HEK293 (cell line): ENCODE data around the gene DNM1.

Experiments used
- REPIN1 ChIP-seq: fragments of 450-650 bp; formaldehyde crosslinking; IDR thresholded peaks from 2 replicates; pipeline ENCODE4 v1.5.1; 2017; ENCODE audit warnings: missing biosample characterization, missing genetic modification characterization, low read depth
- YY1 ChIP-seq: fragments of 450-650 bp; formaldehyde crosslinking; IDR thresholded peaks from 2 replicates; pipeline ENCODE4 v1.5.1; 2018; ENCODE audit warnings: missing biosample characterization, missing genetic modification characterization
- ZBTB1 ChIP-seq: fragments of 450-650 bp; formaldehyde crosslinking; IDR thresholded peaks from 2 replicates; pipeline ENCODE4 v1.5.1; 2016; ENCODE audit warnings: missing biosample characterization, missing genetic modification characterization
- ZNF121 ChIP-seq: fragments of 450-650 bp; formaldehyde crosslinking; IDR thresholded peaks from 2 replicates; pipeline ENCODE4 v1.5.1; 2016; ENCODE audit warnings: missing biosample characterization, missing genetic modification characterization
- ZNF596 ChIP-seq: fragments of 450-650 bp; IDR thresholded peaks from 2 replicates; pipeline ENCODE4 v1.5.0; 2018; ENCODE audit warnings: missing biosample characterization, mild to moderate bottlenecking, missing genetic modification characterization, moderate library complexity
- ZNF792 ChIP-seq: fragments of 450-650 bp; formaldehyde crosslinking; IDR thresholded peaks from 2 replicates; pipeline ENCODE4 v1.5.1; 2016; ENCODE audit warnings: missing biosample characterization, missing genetic modification characterization
- TF ChIP-seq, protein P1 (sequence below): fragments of 450-650 bp; formaldehyde crosslinking; IDR thresholded peaks from 2 replicates; pipeline ENCODE4 v1.5.1; 2016; ENCODE audit warnings: missing biosample characterization, missing genetic modification characterization
- TF ChIP-seq, protein P2 (sequence below): fragments of 450-650 bp; formaldehyde crosslinking; IDR thresholded peaks from 2 replicates; pipeline ENCODE4 v1.5.1; 2016; ENCODE audit warnings: missing biosample characterization, missing genetic modification characterization
- TF ChIP-seq, protein P3 (sequence below): fragments of 450-650 bp; formaldehyde crosslinking; IDR thresholded peaks from 2 replicates; pipeline ENCODE4 v1.5.1; 2016; ENCODE audit warnings: missing biosample characterization, missing genetic modification characterization
- TF ChIP-seq, protein P4 (sequence below): fragments of 450-650 bp; formaldehyde crosslinking; IDR thresholded peaks from 2 replicates; pipeline ENCODE4 v1.5.1; 2016; ENCODE audit warnings: missing biosample characterization, missing genetic modification characterization
- TF ChIP-seq, protein P5 (sequence below): fragments of 450-650 bp; formaldehyde crosslinking; IDR thresholded peaks from 2 replicates; pipeline ENCODE4 v1.5.1; 2016; ENCODE audit warnings: missing biosample characterization, missing genetic modification characterization, borderline replicate concordance

DNA sequence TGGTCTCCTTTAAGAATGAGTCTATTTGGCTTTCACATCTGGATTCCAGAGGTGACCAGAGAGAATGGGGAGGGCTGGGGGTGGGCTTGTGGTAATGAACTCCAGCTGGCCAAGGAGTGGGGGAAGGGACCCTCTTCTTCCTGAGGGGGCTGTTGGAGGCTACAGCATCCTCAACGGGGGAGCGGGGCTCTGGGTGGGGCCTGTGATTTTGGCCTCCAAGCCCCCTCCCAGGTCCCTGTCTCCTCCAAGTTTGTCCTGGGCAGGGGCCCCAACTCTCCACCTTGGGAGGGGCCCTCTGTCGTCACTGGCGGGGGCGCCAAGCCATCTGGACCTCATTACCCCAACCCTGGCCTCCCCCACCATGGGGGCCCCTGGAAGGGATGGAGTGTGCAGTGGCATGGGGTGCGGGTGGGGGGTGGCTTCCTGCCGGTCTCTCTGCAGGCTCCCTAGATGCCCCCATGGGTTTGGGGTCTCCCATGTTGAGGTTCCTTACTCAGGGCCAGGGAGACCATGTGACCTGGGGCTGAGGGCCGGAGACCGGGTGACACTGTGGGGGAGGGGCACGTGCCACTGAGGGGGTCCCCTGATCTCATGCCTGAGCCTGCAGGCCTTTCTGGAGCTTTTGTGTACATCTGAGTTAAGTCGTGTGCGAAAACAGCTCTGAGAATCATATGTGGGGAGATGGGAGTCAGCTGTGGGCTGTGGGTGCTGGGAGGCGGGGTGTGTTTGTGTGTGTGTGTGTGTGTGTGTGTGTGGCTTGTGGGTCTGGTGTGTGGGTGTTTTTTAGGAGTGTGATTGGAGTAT lies 40.2 kb downstream of the DNM1 start:
- TF ChIP-seq, protein P1, sequence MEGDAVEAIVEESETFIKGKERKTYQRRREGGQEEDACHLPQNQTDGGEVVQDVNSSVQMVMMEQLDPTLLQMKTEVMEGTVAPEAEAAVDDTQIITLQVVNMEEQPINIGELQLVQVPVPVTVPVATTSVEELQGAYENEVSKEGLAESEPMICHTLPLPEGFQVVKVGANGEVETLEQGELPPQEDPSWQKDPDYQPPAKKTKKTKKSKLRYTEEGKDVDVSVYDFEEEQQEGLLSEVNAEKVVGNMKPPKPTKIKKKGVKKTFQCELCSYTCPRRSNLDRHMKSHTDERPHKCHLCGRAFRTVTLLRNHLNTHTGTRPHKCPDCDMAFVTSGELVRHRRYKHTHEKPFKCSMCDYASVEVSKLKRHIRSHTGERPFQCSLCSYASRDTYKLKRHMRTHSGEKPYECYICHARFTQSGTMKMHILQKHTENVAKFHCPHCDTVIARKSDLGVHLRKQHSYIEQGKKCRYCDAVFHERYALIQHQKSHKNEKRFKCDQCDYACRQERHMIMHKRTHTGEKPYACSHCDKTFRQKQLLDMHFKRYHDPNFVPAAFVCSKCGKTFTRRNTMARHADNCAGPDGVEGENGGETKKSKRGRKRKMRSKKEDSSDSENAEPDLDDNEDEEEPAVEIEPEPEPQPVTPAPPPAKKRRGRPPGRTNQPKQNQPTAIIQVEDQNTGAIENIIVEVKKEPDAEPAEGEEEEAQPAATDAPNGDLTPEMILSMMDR (tag by site-specific recombination): no peak
- TF ChIP-seq, protein P2, sequence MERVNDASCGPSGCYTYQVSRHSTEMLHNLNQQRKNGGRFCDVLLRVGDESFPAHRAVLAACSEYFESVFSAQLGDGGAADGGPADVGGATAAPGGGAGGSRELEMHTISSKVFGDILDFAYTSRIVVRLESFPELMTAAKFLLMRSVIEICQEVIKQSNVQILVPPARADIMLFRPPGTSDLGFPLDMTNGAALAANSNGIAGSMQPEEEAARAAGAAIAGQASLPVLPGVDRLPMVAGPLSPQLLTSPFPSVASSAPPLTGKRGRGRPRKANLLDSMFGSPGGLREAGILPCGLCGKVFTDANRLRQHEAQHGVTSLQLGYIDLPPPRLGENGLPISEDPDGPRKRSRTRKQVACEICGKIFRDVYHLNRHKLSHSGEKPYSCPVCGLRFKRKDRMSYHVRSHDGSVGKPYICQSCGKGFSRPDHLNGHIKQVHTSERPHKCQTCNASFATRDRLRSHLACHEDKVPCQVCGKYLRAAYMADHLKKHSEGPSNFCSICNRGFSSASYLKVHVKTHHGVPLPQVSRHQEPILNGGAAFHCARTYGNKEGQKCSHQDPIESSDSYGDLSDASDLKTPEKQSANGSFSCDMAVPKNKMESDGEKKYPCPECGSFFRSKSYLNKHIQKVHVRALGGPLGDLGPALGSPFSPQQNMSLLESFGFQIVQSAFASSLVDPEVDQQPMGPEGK (tag by site-specific recombination): no peak
- no peak for TF ChIP-seq ZNF596 (tag by site-specific recombination)
- no peak for TF ChIP-seq YY1 (tag by site-specific recombination)
- TF ChIP-seq, protein P3, sequence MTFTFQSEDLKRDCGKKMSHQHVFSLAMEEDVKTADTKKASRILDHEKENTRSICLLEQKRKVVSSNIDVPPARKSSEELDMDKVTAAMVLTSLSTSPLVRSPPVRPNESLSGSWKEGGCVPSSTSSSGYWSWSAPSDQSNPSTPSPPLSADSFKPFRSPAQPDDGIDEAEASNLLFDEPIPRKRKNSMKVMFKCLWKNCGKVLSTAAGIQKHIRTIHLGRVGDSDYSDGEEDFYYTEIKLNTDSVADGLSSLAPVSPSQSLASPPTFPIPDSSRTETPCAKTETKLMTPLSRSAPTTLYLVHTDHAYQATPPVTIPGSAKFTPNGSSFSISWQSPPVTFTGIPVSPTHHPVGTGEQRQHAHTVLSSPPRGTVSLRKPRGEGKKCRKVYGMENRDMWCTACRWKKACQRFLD: no peak
- TF ChIP-seq, protein P4, sequence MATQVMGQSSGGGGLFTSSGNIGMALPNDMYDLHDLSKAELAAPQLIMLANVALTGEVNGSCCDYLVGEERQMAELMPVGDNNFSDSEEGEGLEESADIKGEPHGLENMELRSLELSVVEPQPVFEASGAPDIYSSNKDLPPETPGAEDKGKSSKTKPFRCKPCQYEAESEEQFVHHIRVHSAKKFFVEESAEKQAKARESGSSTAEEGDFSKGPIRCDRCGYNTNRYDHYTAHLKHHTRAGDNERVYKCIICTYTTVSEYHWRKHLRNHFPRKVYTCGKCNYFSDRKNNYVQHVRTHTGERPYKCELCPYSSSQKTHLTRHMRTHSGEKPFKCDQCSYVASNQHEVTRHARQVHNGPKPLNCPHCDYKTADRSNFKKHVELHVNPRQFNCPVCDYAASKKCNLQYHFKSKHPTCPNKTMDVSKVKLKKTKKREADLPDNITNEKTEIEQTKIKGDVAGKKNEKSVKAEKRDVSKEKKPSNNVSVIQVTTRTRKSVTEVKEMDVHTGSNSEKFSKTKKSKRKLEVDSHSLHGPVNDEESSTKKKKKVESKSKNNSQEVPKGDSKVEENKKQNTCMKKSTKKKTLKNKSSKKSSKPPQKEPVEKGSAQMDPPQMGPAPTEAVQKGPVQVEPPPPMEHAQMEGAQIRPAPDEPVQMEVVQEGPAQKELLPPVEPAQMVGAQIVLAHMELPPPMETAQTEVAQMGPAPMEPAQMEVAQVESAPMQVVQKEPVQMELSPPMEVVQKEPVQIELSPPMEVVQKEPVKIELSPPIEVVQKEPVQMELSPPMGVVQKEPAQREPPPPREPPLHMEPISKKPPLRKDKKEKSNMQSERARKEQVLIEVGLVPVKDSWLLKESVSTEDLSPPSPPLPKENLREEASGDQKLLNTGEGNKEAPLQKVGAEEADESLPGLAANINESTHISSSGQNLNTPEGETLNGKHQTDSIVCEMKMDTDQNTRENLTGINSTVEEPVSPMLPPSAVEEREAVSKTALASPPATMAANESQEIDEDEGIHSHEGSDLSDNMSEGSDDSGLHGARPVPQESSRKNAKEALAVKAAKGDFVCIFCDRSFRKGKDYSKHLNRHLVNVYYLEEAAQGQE (tag by site-specific recombination): no peak
- TF ChIP-seq, protein P5, sequence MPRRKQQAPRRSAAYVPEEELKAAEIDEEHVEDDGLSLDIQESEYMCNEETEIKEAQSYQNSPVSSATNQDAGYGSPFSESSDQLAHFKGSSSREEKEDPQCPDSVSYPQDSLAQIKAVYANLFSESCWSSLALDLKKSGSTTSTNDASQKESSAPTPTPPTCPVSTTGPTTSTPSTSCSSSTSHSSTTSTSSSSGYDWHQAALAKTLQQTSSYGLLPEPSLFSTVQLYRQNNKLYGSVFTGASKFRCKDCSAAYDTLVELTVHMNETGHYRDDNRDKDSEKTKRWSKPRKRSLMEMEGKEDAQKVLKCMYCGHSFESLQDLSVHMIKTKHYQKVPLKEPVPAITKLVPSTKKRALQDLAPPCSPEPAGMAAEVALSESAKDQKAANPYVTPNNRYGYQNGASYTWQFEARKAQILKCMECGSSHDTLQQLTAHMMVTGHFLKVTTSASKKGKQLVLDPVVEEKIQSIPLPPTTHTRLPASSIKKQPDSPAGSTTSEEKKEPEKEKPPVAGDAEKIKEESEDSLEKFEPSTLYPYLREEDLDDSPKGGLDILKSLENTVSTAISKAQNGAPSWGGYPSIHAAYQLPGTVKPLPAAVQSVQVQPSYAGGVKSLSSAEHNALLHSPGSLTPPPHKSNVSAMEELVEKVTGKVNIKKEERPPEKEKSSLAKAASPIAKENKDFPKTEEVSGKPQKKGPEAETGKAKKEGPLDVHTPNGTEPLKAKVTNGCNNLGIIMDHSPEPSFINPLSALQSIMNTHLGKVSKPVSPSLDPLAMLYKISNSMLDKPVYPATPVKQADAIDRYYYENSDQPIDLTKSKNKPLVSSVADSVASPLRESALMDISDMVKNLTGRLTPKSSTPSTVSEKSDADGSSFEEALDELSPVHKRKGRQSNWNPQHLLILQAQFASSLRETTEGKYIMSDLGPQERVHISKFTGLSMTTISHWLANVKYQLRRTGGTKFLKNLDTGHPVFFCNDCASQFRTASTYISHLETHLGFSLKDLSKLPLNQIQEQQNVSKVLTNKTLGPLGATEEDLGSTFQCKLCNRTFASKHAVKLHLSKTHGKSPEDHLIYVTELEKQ (tag by site-specific recombination): no peak
- TF ChIP-seq ZBTB1 (tag by site-specific recombination): no peak
- TF ChIP-seq ZNF121: no peak
- no peak for TF ChIP-seq ZNF792
- TF ChIP-seq REPIN1: no peak
